ENCODE results near the gene GAGE12J.
"Not testable (repeated sequence)": the region's sequence is repeated elsewhere in the genome, so short reads cannot be mapped to it uniquely, and the experiment has no call there.

- TF ChIP-seq CTCF (IDR thresholded peaks at IDR 0.05; ENCODE audit: insufficient read depth, low read length); GABPA (IDR thresholded peaks at IDR 0.05; ENCODE audit: low read depth); SPI1 (IDR thresholded peaks at IDR 0.05; ENCODE audit: borderline replicate concordance, low read depth); POLR2AphosphoS5 (IDR thresholded peaks at IDR 0.05; ENCODE audit: low read depth); REST (IDR thresholded peaks at IDR 0.05; ENCODE audit: insufficient replicate concordance, low read depth): not testable (repeated sequence)
These were observed 1.9 kb downstream of the GAGE12J start for GRCh38 chrX:49323735-49324134.
